Stimulated activated naive B cell treated with anti-CD40 and anti-IgM and Interleukin-4, amounts not matched to agents 10 μg/mL and 1 μg/mL and 100 μg/mL, for 72 hours (primary cell): ENCODE data around the gene HTRA1.

Source experiments
- ATAC-seq, 2 donors: fragments of 150-1000 bp; cut with Tn5 transposase; replicated peaks; 2 replicates each; pipeline ENCODE4 v1.10.0; 2021; ENCODE audit warnings: moderate library complexity in 1 of 2
- DNase-seq: peaks from one replicate; pipeline ENCODE4 v3.0.0; 2021
- H3K27ac Mint-ChIP-seq: one replicate; pipeline ENCODE4 v1.8.0; 2022; ENCODE audit warnings: mild to moderate bottlenecking, mixed read lengths
- H3K27me3 Mint-ChIP-seq, 2 donors: one replicate each; pipeline ENCODE4 v1.8.0; 2022; ENCODE audit warnings: mixed read lengths in 2 of 2
- H3K36me3 Mint-ChIP-seq, 2 donors: one replicate each; pipeline ENCODE4 v1.8.0; 2022; ENCODE audit warnings: mixed read lengths in 2 of 2, mild to moderate bottlenecking in 1 of 2
- H3K4me1 Mint-ChIP-seq, 2 donors: one replicate each; pipeline ENCODE4 v1.8.0; 2022; ENCODE audit warnings: mixed read lengths in 2 of 2, mild to moderate bottlenecking in 1 of 2
- H3K4me3 Mint-ChIP-seq, 2 donors: one replicate each; pipeline ENCODE4 v1.8.0; 2022; ENCODE audit warnings: mild to moderate bottlenecking in 2 of 2, mixed read lengths in 2 of 2, moderate library complexity in 1 of 2
- H3K9me3 Mint-ChIP-seq, 2 donors: one replicate each; pipeline ENCODE4 v1.8.0; 2022; ENCODE audit warnings: mixed read lengths in 2 of 2, mild to moderate bottlenecking in 1 of 2

Gene HTRA1

GRCh38 chr10:122500726-122501125 lies 39.4 kb downstream of the HTRA1 start:
- peaks cover 16 to 27% of the 10 kb centered on the region in 2 donors for H3K27me3 Mint-ChIP-seq
- no peak overlapping the region for H3K4me3 Mint-ChIP-seq
- no peaks in the 10 kb centered on the region for H3K9me3 Mint-ChIP-seq
- ATAC-seq (no peak), DNase-seq (no peak)
- H3K4me1 Mint-ChIP-seq, result no peaks in the 10 kb centered on the region
- H3K36me3 Mint-ChIP-seq, result no peaks in the 10 kb centered on the region
- H3K27ac Mint-ChIP-seq, result no peak overlapping the region

- ATAC-seq, result no peak
- Mint-ChIP-seq H3K4me3 (no peak overlapping the region), H3K27ac (no peak overlapping the region)
These were observed 41.7 kb downstream of the HTRA1 start for GRCh38 chr10:122503012-122503411.

GRCh38 chr10:122503886-122504609 lies 42.7 kb downstream of the HTRA1 start:
- no peak for ATAC-seq
- H3K4me1 Mint-ChIP-seq, result no peaks in the 10 kb centered on the region
- no peaks in the 10 kb centered on the region for H3K36me3 Mint-ChIP-seq
- no peak overlapping the region for H3K4me3 Mint-ChIP-seq
- no peak overlapping the region for H3K27ac Mint-ChIP-seq
- H3K27me3 Mint-ChIP-seq, result peaks cover 6 to 10% of the 10 kb centered on the region in 2 donors
- no peaks in the 10 kb centered on the region for H3K9me3 Mint-ChIP-seq
- no peak for DNase-seq

More at GRCh38 chr10:122503012-122503411, 41.7 kb downstream of the HTRA1 start:
- no peak for DNase-seq
- no peaks in the 10 kb centered on the region for H3K36me3 Mint-ChIP-seq
- H3K9me3 Mint-ChIP-seq, result no peaks in the 10 kb centered on the region
- H3K4me1 Mint-ChIP-seq, result no peaks in the 10 kb centered on the region
- H3K27me3 Mint-ChIP-seq, result peaks cover 8 to 16% of the 10 kb centered on the region in 2 donors

GRCh38 chr10:122504610-122504950 lies 43.2 kb downstream of the HTRA1 start:
- Mint-ChIP-seq H3K27me3 (peaks cover under 1 to 13% of the 10 kb centered on the region in 2 donors), H3K9me3 (no peaks in the 10 kb centered on the region), H3K4me3 (no peak overlapping the region), H3K27ac (no peak overlapping the region), H3K4me1 (no peaks in the 10 kb centered on the region), H3K36me3 (no peaks in the 10 kb centered on the region)
- ATAC-seq (no peak), DNase-seq (no peak)

GRCh38 chr10:122505011-122505410 lies 43.7 kb downstream of the HTRA1 start:
- ATAC-seq (no peak), DNase-seq (no peak)
- Mint-ChIP-seq H3K4me3 (no peak overlapping the region), H3K27ac (no peak overlapping the region), H3K4me1 (no peaks in the 10 kb centered on the region), H3K9me3 (no peaks in the 10 kb centered on the region), H3K36me3 (no peaks in the 10 kb centered on the region), H3K27me3 (peaks cover 0 to 12% of the 10 kb centered on the region in 2 donors)

GRCh38 chr10:122505885-122506645 lies 44.7 kb downstream of the HTRA1 start:
- peaks cover 0 to 12% of the 10 kb centered on the region in 2 donors for H3K27me3 Mint-ChIP-seq
- DNase-seq, result no peak
- no peak overlapping the region for H3K4me3 Mint-ChIP-seq
- H3K27ac Mint-ChIP-seq, result no peak overlapping the region
- no peaks in the 10 kb centered on the region for H3K4me1 Mint-ChIP-seq
- H3K36me3 Mint-ChIP-seq, result no peaks in the 10 kb centered on the region
- no peaks in the 10 kb centered on the region for H3K9me3 Mint-ChIP-seq
- ATAC-seq, result no peak

GRCh38 chr10:122507616-122508015 lies 46.3 kb downstream of the HTRA1 start:
- no peak for ATAC-seq

GRCh38 chr10:122508021-122508420 lies 46.7 kb downstream of the HTRA1 start:
- Mint-ChIP-seq H3K36me3 (no peaks in the 10 kb centered on the region), H3K27me3 (peaks cover 0 to 12% of the 10 kb centered on the region in 2 donors), H3K4me1 (no peaks in the 10 kb centered on the region), H3K9me3 (no peaks in the 10 kb centered on the region), H3K4me3 (no peak overlapping the region), H3K27ac (no peak overlapping the region)
- DNase-seq (no peak), ATAC-seq (no peak)

More at GRCh38 chr10:122507616-122508015, 46.3 kb downstream of the HTRA1 start:
- H3K27ac Mint-ChIP-seq, result no peak overlapping the region
- no peaks in the 10 kb centered on the region for H3K9me3 Mint-ChIP-seq
- no peaks in the 10 kb centered on the region for H3K4me1 Mint-ChIP-seq
- DNase-seq, result no peak
- no peak overlapping the region for H3K4me3 Mint-ChIP-seq
- H3K36me3 Mint-ChIP-seq, result no peaks in the 10 kb centered on the region
- H3K27me3 Mint-ChIP-seq, result peaks cover 0 to 12% of the 10 kb centered on the region in 2 donors

GRCh38 chr10:122509323-122509722 lies 48.0 kb downstream of the HTRA1 start:
- ATAC-seq (no peak), DNase-seq (no peak)
- Mint-ChIP-seq H3K27me3 (peaks cover 0 to 12% of the 10 kb centered on the region in 2 donors), H3K36me3 (no peaks in the 10 kb centered on the region), H3K27ac (peak overlapping the region; percentile 44), H3K4me1 (no peaks in the 10 kb centered on the region), H3K9me3 (no peaks in the 10 kb centered on the region), H3K4me3 (no peak overlapping the region)

- DNase-seq (no peak), ATAC-seq (no peak)
- Mint-ChIP-seq H3K4me3 (no peak overlapping the region), H3K9me3 (no peaks in the 10 kb centered on the region), H3K27me3 (peaks cover 0 to 10% of the 10 kb centered on the region in 2 donors), H3K36me3 (no peaks in the 10 kb centered on the region), H3K27ac (no peak overlapping the region), H3K4me1 (no peaks in the 10 kb centered on the region)
These were observed 49.0 kb downstream of the HTRA1 start for GRCh38 chr10:122510326-122510725.

GRCh38 chr10:122510736-122511135 lies 49.4 kb downstream of the HTRA1 start:
- Mint-ChIP-seq H3K9me3 (no peaks in the 10 kb centered on the region), H3K4me3 (no peak overlapping the region), H3K27me3 (peaks cover 0 to 9% of the 10 kb centered on the region in 2 donors), H3K36me3 (no peaks in the 10 kb centered on the region), H3K4me1 (no peaks in the 10 kb centered on the region), H3K27ac (no peak overlapping the region)
- DNase-seq (no peak), ATAC-seq (peak in 1 of 2 donors; percentile 21)

- peaks cover 0 to 9% of the 10 kb centered on the region in 2 donors for H3K27me3 Mint-ChIP-seq
- H3K36me3 Mint-ChIP-seq, result no peaks in the 10 kb centered on the region
- H3K9me3 Mint-ChIP-seq, result no peaks in the 10 kb centered on the region
- DNase-seq (no peak), ATAC-seq (no peak)
- no peak overlapping the region for H3K4me3 Mint-ChIP-seq
- no peak overlapping the region for H3K27ac Mint-ChIP-seq
- no peaks in the 10 kb centered on the region for H3K4me1 Mint-ChIP-seq
These were observed 51.7 kb downstream of the HTRA1 start for GRCh38 chr10:122513053-122513452.

- Mint-ChIP-seq H3K27ac (no peak overlapping the region), H3K4me1 (no peaks in the 10 kb centered on the region), H3K27me3 (peaks cover 0 to 5% of the 10 kb centered on the region in 2 donors), H3K4me3 (no peak overlapping the region), H3K9me3 (no peaks in the 10 kb centered on the region), H3K36me3 (no peaks in the 10 kb centered on the region)
- no peak for DNase-seq
- ATAC-seq, result no peak
These were observed 52.9 kb downstream of the HTRA1 start for GRCh38 chr10:122514045-122514840.

GRCh38 chr10:122515022-122515424 lies 53.7 kb downstream of the HTRA1 start:
- H3K4me1 Mint-ChIP-seq, result no peaks in the 10 kb centered on the region
- H3K9me3 Mint-ChIP-seq, result no peaks in the 10 kb centered on the region
- no peak overlapping the region for H3K27ac Mint-ChIP-seq
- H3K36me3 Mint-ChIP-seq, result no peaks in the 10 kb centered on the region
- DNase-seq (no peak), ATAC-seq (no peak)
- no peaks in the 10 kb centered on the region for H3K27me3 Mint-ChIP-seq
- no peak overlapping the region for H3K4me3 Mint-ChIP-seq
